Measurements from ENCODE around the gene NFKBIE.

Gene NFKBIE

GRCh38 chr6:44297063-44298038 is 32.0 kb upstream of the NFKBIE start:
- DNase-seq = peak; percentile 37 to 38

- no peak for DNase-seq
These were observed 29.8 kb upstream of the NFKBIE start for GRCh38 chr6:44294832-44295791.

- no peak for DNase-seq
These were observed 27.5 kb upstream of the NFKBIE start for GRCh38 chr6:44292661-44293365.

DNA sequence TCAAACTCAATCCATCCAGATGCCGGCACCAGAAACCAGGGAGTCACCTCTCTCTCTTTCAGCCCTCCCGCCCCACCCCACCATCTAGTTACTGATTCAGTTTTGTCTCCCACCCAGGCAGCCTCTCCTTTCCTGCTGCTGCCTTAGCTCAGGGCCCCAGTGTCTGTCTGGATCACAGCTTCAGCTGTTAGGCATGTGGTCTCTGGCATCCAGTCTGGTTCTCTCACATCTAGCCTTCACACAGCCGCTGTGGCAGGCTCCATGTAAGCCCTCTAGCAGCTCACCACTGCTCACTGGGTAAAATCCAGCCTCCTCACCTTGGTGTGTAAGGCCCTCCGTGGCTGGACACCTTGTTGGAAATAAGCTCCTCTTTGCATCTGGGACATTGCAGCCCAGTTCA is 26.5 kb upstream of the NFKBIE start:
- no peak for DNase-seq

- no peak for DNase-seq
These were observed 24.4 kb upstream of the NFKBIE start for GRCh38 chr6:44289726-44290260.

DNA sequence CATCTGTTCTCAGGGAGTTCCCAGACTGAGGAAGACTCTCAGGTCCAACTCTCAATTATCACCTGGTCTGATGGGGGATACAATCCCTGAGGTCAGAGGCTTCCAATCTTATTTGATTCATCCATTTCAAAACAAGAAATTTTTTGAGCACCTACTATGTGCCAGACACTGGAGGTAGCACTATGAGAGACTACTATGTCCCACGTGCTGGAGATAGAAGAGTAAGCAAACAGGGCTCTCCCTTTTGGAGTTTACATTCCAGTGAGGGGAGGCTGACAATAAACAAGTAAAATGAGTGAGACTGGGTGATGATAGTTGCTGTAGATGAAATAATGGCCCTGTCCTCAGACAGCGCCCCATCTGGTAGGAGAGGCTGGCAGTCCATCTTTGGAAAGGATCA is 21.4 kb upstream of the NFKBIE start:
- no peak for DNase-seq

DNA sequence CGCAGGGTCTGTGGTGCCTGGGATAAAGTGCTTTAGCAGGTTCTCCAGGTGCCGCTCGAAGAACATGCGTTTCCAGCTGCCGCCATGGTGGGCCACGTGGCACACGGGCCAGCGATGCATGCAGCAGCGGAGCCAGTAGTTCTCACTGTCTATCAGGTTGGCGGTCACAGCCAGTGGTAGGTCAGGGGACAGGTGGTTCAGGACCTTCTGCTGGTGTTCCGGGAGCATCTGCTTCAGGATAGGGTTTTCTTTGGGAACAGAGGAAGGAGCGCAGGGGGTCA is 20.9 kb upstream of the NFKBIE start:
- no peak for DNase-seq

DNA sequence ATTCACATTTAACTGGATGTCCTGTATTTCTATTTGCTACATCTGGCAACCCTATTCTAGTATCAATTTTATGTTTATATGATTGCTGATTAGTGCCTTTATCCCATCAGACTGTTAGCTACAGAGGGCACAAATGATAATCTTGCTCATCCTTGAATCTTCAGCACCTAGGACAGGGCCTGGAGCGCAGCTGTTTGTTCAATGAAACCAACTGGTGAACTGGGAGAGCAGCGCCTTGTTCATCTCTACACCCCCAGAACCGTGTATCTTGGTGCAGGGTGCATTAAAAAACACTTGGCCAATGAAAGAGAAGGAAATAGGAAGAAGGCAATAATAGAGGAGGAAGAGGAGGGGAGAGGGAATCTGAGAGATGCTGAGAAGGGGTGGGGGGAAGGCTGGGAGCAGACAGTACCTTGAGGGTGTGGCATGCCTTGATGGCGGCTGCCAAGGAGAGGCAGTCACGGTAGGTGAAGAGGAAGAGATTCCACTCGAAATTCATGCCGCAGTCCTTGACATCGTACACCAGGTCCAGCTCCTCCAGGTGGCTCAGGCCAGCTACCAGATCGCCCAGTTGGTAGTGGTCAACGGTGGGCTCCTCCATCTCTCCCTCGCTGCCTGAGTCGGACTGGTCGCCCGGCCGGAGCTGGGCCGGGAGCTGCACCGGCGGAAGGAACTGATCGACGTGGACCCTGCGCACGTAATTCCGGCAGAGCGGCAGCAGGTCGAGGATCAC is 20.4 kb upstream of the NFKBIE start:
- no peak for DNase-seq

DNA sequence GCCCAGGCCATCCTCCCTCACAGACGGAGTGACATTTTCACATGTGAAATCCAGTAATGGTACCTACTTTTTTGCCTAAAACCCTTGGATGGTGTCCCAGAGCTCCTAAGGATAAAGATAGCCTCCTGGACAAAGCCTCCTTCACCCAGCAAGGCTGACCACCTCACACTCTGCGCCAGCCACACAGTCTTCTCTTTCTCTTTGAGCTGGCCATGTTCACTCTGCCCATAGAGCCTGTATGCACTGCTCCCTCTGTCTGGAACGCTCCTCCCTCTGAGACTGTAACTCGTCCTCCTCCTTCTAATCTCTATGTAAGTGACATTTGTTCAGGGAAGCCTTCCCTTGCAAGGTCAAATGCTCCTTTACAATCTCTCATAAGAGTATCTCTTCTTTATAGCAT is 19.5 kb upstream of the NFKBIE start:
- no peak for DNase-seq

DNA sequence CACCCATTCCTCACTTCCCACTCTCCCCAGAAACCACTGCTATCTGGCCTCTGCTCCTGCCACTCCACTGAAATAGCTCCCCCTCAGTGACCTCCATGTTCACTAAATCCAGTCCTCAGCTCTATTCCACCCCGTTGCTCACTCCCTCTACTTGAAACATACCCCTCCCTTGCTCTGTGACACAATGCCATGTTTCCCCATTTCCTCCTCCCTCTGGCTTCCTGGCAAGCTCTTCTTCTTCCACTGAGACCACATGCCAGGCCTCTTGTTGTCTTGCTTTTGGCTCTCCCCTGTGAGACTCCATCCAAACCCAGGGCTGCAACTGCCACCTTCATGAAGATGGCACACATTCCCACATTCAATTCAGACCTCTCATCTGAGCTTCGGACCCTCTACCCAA is 18.8 kb upstream of the NFKBIE start:
- no peak for DNase-seq

- no peak for DNase-seq
These were observed 13.7 kb upstream of the NFKBIE start for GRCh38 chr6:44278774-44279697.

GRCh38 chr6:44278315-44278714 is 13.0 kb upstream of the NFKBIE start:
- DNase-seq = no peak

GRCh38 chr6:44277763-44278162 is 12.4 kb upstream of the NFKBIE start:
- no peak for DNase-seq

GRCh38 chr6:44276667-44277640 is 11.6 kb upstream of the NFKBIE start:
- DNase-seq = no peak

- peak in 1 of 2 donors; percentile 29 for DNase-seq
These were observed 10.6 kb upstream of the NFKBIE start for GRCh38 chr6:44275749-44276648.

GRCh38 chr6:44275271-44275748 is 10.0 kb upstream of the NFKBIE start:
- no peak for DNase-seq

DNA sequence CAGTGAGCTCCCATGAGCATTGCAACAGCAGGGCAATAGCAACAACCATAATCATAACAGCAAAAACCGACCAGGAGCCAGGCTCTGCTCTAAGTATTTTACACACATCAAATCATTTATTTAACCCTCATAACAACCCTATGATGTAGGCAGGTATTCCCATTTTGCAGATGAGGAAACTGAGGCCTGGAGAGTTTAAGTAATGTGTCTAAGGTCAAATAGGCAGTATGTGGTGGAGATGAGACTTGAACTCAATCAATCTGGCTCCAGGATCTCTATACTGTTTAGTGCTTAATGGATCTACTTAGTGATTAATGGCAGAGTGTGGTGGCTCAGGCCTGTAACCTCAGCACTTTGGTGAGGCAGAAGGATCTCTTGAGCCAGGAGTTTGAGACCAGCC is 8.3 kb upstream of the NFKBIE start:
- DNase-seq = no peak

- no peak for DNase-seq
These were observed 7.7 kb upstream of the NFKBIE start for GRCh38 chr6:44272999-44273566.

Data from activated CD4-positive, alpha-beta T cell treated with anti-CD3 and anti-CD28 coated beads for 4 hours (primary cell).